ENCODE measurements around the gene EAPP. TPM values are rescaled to one million over a fixed set of nuclear protein-coding genes. Genes with fewer than 3 reads are reported as not detected.
"Not testable (repeated sequence)": the region's sequence is repeated elsewhere in the genome, so short reads cannot be mapped to it uniquely, and the experiment has no call there.

The EAPP gene
- total RNA-seq, 1 donor from 2014 or later: 31.3 TPM

DNA sequence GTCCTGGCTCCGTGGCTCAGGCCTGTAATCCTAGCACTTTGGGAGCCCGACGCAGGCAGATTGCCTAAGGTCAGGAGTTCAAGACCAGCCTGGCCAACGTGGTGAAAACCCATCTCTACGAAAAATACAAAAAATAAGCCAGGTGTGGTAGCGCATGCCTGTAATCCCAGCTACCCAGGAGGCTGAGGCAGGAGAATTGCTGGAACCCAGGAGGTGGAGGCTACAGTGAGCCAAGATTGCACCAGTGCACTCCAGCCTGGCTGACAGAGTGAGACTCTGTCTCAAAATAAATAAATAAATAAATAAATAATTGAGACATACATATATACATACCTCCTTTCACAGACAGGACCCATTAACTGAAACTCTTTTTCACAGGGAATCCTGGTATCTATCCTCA is 1.4 kb downstream of the EAPP start:
- not testable (repeated sequence) for DNase-seq (ENCODE audit: low spot score)

DNA sequence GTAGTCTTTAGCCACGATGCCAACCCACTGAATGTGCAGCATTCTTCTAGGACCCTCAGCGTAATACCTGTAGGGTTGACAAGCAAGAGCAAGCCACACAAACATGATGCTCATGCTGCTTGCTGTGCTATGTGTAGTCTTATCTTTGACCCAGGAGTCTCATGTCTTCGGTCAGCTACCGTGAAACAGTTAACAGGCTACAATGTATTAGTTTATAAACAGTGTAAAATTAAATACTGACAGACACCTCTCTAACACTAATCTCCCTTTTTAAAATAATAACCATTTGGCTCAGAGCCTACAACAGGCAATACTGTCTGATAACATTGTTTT is 1.9 kb downstream of the EAPP start:
- DNase-seq (ENCODE audit: low spot score): no peak

DNA sequence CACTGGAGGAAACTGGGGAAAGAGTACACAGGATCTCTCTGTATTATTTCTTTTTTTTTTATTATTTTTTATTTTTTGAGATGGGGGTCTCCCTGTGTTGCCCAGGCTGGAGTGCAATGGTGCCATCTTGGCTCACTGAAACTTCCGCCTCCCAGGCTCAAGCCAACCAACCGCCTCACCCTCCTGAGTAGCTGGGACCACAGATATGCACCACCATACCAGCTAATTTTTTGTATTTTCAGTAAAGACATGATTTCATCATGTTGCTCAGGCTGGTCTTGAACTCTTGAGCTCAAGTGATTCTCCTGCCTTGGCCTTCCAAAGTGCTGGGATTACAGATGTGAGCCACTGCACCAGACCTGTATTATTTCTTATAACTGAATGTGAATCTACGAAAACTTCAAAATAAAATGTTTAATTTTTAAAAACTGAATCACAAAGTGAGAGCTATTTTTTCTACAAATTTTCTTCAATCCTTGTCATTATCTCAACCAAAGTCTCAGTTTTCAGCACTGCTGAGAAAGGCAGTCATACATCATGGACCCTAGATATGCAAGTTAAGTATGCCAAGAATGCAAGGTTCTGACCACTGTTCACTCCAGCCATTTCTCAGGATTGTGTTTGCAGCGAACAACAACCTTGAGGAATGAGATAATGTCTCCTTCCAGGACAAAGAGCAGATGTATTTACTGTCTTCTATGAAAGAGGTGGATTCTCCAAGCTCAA is 2.4 kb downstream of the EAPP start:
- no peak for DNase-seq (ENCODE audit: low spot score)

DNA sequence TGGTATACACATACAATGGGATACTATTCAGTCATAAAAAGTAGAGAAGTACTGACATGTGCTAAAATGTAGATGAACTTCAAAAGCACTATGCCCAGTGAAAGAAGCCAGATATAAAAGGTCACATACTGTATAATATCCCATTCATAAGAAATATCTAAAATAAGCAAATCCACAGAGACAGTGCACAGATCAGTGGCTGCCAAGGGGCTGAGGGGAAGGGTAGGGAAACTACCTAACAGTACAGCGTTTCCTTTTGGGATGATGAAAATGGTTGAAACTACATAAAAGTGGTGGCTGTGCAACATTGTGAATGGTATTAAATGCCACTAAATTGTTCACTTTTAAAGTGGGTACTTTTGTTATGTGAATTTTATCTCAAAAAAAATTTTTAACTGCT is 11.9 kb downstream of the EAPP start:
- no peak for DNase-seq (ENCODE audit: low spot score)

DNA sequence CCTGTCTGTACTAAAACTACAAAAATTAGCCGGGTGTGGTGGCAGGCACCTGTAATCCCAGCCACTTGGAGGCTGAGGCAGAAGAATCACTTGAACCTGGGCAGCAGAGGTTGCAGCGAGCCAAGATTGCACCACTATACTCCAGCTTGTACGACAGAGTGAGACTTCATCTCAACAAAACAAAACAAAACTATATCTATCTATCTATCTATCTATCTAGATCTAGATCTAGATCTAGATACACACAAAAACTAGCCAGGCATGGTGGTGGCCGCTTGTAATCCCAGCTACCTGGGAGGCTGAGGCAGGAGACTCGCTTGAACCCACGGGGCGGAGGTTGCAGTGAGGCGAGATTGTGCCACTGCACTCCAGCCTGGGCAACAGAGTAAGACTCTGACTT is 15.3 kb downstream of the EAPP start:
- DNase-seq (ENCODE audit: low spot score): not testable (repeated sequence)

DNA sequence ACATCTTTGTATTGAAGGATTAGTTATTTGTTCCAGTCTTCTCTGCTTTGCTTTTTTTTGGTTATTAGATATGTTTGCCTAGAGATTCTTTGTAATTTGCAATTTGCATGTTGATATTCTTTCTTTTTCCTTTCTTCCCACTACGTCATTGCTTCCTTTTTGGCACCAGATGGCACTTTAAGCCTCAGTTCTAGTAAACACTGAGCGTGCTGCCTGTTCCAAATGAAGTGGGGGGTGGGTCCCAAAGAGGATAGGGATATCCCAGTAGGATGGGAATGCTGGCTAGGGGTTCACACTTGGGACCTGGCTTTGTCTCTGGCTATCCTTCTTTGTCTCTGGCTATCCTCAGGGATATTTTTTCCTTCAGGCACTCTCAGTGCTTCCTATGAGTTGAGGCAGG is 17.0 kb downstream of the EAPP start:
- DNase-seq (ENCODE audit: low spot score): no peak

DNA sequence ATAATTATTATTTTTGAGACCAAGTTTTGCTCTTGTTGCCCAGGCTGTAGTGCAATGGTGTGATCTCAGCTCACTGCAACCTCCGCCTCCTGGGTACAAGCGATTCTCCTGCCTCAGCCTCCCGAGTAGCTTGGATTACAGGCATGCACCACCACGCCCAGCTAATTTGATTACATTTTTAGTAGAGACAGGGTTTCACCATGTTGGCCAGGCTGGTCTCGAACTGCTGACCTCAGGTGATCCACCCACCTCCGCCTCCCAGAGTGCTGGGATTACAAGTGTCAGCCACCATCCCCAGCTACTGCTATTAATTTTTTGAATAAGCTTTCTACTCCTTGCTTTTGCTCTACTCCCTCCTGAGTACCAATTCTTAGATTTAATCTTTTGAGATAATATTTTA is 18.4 kb downstream of the EAPP start:
- not testable (repeated sequence) for DNase-seq (ENCODE audit: low spot score)

DNA sequence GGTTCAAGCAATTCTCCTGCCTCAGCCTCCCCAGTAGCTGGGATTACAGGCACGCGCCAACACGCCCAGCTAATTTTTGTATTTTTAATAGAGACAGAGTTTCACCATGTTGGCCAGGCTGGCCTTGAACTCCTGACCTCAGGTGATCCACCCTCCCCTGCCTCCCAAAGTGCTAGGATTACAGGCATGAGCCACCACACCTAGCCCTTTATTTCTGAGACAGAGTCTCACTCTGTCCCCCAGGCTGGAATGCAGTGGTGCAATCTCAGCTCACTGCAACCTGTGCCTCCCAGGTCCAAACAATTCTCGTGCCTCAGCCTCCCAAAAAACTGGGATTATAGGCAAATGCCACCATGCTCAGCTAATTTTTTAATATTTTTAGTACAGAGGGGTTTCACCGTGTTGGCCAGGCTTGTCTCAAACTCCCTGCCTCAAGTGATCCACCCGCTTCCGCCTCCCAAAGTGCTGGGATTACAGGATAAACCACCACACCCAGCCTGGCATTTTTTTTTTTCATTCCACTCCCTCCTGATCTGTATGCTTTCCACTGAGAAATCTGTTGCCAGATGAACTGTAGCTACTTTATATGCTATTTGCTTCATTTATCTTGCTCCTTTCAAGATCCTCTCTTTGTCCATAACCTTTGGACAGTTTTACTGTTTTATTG is 19.1 kb downstream of the EAPP start:
- DNase-seq (ENCODE audit: low spot score): not testable (repeated sequence)

DNA sequence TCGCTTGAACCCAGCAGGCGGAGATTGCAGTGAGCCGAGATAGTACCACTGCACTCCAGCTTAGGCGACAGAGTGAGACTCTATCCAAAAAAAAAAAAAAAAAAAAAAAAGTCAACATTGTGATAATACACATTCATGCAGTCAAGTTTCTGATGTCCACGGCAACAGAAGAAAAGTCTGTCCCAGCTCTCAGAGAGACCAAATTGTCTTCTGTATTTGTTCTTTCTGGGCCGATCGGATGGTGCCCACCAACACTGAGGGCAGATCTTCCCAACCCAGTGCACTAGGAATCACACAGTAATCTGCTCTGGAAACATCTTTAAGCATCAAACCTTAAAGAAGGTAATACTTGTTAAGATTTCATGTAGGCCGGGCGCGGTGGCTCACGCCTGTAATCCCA is 31.6 kb downstream of the EAPP start:
- DNase-seq (ENCODE audit: low spot score): no peak

DNA sequence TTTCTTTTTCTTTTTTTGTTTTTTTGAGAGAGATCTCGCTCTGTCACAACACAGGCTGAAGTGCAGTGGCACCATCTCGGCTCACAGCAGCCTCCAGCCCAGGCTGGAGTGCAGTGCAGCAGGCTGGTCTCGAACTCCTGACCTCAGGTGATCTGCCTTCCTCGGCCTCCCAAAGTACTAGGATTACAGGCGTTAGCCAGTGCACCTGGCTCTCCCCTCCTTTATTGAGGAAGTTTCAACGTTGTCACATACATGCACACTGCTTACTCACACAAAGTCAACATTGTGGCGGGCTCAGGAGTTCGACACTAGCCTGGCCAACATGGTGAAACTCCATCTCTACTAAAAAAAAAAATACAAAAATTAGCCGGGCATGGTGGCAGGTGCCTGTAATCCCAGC is 32.0 kb downstream of the EAPP start:
- no peak for DNase-seq (ENCODE audit: low spot score)

DNA sequence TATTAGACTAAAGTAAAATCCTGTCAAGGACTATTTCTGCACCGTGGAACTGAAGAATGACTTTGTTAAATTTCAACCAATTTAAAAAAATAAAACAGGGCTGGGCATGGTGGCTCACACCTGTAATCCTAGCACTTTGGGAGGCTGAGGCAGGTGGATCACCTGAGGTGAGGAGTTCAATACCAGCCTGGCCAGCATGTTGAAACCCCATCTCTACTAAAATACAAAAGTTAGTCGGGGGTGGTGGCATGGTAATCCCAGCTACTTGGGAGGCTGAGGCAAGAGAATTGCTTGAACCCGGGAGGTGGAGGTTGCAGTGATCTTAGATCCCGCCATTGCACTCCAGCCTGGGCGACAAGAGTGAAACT is 34.4 kb downstream of the EAPP start:
- DNase-seq (ENCODE audit: low spot score): not testable (repeated sequence)

DNA sequence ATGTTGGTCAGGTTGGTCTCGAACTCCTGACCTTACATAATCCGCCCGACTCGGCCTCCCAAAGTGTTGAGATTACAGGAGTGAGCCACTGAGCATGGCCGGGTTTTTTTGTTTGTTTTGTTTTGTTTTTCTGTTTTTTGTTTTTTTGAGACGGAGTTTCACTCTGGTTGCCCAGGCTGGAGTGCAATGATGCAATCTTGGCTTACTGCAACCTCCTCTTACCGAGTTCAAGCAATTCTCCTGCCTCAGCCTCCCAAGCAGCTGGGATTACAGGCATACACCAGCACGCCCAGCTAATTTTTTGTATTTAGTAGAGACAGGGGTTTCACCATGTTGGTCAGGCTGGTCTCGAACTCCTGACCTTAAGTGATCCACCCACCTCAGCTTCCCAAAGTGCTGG is 35.5 kb downstream of the EAPP start:
- not testable (repeated sequence) for DNase-seq (ENCODE audit: low spot score)

DNA sequence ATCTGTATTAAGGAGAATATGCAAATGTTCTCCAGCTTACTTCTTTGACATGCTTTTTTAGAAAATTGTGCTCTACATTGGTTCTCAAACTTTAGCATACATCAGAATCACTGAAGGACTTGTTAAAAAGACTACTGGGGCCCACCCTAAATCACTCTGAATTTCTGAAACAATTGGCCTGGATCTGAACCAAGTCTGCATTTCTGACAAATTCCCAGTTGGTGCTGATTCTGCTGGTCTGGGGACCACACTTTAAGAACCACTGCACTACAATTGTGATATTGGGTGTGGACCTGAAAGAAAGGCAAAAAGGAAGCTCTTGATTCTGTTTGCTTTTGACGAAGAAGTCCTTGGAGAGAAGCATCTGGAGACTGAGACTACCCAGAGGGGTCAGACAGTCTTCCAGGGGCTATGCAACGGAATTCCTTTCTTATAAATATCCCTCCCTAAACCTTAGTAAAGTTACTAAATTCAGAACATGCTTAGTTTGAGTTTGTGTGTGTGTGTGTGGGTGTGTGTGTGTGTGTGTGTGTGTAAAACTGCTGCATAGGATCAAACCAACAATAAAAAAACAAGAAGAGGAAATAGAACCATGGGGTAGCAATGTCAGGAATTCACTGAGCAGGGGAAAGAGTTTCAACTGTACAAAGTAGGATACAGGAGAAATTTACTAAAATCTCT is 36.8 kb downstream of the EAPP start:
- DNase-seq (ENCODE audit: low spot score): no peak

DNA sequence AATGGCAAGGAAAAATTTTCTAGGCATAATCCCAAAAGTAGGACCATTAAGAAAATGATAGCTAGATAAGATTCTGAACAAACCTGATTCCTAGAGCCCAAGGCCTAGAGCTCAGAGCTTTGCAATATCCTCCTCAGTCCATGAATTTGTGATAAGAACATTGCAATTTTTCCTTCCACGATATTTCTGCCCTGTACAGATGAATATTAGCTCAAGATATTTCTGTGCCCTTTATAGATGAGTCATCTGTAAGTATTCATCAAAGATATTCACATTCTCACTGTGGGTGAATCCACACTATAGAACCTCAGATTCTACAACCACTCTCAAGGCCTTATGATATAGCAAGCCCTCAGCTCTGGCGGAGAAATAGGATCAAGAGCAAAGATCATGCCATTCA is 37.5 kb downstream of the EAPP start:
- DNase-seq (ENCODE audit: low spot score): no peak

DNA sequence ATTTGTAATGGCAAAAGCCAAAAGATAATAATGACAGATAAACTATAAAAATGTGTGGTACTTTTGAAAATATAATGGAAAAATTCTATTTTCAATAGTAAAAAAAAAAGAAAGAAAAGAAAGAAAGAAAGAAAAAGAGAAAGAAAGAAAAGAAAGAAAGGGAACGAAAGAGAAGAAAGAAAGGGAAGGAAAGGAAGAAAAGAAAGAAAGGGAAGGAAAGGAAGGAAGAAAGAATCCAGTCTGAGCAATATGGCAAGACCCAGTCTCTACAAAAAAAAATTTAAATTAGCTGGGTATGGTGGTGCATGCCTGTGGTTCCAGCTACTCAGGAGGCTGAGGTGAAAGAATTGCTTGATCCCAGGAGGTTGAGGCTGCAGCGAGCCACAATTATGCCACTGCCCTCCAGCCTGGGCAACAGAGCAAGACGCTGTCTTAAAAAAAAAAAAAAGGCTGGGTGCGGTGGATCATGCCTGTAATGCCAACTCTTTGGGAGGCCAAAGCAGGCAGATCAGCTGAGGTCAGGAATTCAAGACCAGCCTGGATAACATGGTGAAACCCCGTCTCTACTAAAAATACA is 38.4 kb downstream of the EAPP start:
- DNase-seq (ENCODE audit: low spot score): no peak

DNA sequence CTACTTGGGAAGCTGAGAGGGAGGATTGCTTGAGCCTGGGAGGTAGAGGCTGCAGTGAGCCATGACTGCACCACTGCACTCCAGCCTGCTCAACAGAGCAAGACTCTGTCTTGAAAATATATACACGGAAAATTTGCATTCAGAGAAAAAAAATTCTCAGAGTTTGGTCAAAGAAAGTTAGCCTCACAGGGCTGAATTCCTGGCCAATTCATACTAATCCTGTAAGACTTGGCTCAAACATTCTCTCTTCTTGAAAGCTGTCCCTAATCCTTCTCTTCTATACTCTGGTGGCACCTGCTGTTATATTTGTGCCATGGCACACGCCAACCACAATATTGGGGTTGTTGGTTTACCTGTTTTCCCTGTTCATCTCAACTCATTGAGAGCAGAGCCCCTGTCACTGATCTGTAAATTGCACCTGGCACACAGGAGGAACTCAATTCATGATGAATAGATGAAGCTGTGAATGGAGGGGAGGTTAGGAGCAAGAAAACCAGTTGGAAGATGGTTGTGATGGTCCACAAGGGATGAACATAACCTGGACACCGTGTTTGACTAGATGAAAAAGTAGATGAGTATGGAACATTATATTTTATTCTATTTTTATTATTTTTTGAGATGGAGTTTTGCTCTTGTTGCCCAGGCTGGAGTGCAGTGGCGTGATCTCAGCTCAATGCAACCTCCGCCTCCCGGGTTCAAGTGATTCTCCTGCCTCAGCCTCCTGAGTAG is 40.7 kb downstream of the EAPP start:
- peak; percentile 24 for DNase-seq (ENCODE audit: low spot score)

DNA sequence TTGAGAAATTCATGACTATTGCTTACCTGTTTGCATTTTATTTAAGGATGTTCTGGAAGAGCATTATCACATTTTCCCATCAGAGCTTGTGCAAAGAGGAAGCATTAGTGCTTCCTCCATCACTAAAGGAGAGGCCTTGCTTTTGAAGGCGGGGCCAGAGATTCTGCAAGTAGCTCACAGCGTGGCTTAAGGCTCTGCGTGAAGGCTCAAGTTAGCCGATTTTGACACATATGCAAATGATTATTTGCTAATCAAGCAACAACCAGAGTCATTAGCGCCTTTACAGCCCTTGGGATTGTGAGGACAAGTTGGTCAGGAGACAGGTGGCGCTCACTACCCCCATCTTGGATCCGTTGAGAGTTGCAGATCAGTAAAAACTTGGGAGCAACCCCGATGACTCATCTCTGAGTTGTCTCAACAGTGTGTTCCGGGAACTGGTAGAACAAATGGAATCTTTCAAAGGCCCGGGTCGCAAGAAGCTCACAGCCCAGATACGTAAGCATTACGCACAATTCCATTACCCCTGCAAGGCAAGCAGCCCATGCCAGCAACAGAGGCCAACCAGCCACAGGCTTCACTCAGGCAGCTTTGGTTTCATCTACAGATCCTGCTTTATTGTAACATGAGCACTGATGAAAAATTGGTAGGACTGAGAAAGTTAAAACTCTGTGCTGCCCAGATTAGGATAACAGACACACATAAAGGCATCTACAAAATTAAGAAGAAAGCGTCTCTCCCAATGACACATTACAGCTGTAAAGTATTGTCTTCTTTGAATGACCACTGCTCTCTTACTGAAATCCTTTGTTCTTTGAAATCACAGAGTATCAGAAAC is 42.6 kb downstream of the EAPP start:
- DNase-seq (ENCODE audit: low spot score): peak; percentile 86

DNA sequence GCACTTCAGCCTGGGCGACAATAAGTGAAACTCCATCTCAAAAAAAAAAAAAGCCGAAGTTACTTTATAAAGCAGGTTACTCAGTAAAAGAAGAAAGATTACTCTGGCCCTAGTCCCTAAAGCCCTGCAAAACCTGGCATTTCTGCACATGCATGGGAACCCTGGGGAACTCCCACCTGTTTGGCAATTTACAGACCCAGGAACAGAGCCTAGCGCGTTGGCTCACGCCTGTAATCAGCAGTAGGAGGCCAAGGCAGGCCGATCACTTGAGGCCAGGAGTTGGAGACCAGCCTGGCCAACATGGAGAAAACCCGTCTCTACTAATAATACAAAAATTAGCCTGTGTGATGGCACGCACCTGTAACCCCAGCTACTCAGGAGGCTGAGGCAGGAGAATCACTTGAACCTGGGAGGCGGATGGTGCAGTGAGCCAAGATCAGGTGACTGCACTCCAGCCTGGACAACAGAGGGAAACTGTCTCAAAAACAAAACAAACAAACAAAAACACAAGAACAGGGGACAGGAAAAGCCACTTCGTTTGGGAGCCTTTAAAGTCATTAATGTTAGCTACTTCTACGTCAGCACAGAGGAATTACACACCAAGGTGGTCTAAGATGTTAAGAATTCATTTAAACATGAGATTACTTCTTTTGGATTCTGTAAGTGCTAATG is 43.4 kb downstream of the EAPP start:
- DNase-seq (ENCODE audit: low spot score): peak; percentile 12

DNA sequence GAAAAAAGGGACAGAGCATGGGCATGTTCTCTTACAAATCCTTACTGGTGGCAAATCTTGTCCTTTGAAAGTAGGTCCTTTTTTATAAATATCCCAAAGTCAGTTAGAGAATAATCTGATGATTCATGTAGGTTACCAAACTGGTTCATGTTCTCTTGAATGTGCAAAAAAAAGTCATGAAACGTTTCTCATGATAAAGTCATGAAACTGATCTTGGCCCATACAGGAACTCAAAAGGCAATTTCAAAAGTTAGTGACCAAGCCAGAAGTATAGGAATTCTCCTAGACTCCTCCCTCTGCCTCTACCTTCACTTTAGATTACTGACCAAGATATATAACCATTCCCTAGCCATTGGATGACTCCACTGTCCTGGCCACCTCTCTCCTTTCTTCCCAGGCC is 50.2 kb downstream of the EAPP start:
- no peak for DNase-seq (ENCODE audit: low spot score)

DNA sequence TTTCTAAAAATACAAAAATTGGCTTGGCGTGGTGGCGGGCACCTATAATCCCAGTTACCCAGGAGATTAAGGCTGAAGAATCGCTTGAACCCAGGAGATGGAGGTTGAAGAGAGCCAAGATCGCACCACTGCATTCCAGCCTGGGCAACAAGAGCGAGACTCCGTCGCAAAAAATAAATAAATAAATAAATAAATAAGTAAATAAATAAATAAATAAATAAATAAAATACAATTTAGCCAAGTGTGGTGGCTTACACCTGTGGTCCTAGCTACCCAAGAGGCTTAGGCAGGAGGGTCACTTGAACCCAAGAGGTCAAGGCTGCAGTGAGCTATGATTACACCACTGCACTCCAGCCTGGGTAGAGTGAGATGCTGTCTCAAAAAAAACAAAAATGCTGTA is 51.0 kb downstream of the EAPP start:
- DNase-seq (ENCODE audit: low spot score): no peak

DNA sequence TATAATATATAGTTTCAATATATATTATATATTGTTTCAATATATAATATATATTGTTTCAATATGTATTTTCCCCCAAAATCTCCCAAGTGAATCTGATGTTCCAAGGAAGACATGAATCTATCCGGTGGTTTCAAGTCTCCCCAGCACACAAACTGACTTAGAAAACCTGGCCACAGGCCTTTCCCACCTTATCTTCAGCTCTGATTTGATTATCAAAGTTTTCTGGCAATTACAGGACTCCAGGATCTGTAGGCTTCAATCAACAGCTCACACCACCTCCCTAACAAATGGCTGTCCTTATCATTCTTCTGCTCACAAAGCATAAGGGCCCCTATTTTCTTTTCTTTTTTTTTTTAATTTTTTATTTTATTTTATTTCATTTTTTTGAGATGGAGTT is 54.8 kb downstream of the EAPP start:
- no peak for DNase-seq (ENCODE audit: low spot score)

Measured in mucosa of gallbladder (tissue), 1 donor.